ENCODE data around the gene MRPL49. TPM values are rescaled to one million over a fixed set of nuclear protein-coding genes. Genes with fewer than 3 reads are reported as not detected.
A peak's percentile ranks its signal among the peaks of the same experiment; 100 is the strongest.

The MRPL49 gene
- total and polyA plus RNA-seq, 2 of the 13 experiments (the other 11 are each of a cell fraction or from before 2014, with no cell fraction given): 39.2 to 53.3 TPM

DNA sequence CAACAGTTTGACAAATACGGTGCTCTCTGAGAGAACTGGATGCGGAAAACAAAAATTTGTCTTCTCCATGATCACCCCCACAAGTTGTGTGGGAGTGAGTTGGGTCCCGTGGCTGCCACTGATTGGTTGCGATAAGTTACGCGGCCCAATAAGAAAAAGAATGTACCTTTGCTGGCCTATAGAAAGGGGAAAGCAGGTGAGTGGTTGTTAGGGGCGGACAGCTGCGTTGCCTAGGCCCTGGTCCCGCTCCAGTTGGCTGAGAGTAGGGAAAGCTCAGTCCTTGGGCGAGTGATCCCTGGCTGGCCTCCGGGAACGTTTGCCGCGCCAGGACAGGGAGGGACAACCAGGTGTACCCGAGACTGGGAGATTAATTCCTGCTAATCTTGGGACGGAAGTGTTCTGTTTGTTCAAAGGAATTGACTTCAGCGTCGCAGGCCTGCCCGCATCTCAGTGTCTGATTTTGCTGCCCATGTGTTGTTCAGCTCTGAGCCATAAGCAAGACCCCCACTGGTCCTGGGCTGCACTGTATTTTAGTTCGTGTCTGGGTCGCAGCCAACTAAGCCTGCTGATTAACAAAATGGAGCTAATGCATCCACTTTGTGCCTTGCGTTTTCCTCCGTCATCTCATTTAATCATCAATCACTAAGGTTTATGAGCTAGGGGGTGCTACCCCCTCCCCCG is 13.0 kb downstream of the MRPL49 start (continued):
- TF ChIP-seq ZNF646 (CRISPR knock-in tag; IDR thresholded peaks at IDR 0.05) (no peak), HNF4A (CRISPR knock-in tag; IDR thresholded peaks at IDR 0.05) (0 out of 2 replicates have a peak, but pooled peaks have one; percentile 6), NCOA1 (CRISPR knock-in tag; IDR thresholded peaks at IDR 0.05) (no peak), AKAP8 (CRISPR knock-in tag; IDR thresholded peaks at IDR 0.05) (no peak; the same call in 1 of the 2 replicates), HMGA1 (CRISPR knock-in tag; conservative IDR thresholded peaks at IDR 0.05) (no peak), ZNF530 (CRISPR knock-in tag; IDR thresholded peaks at IDR 0.05; ENCODE audit: low read depth) (no peak), ZNF335 (CRISPR knock-in tag; IDR thresholded peaks at IDR 0.05) (no peak), CENPT (CRISPR knock-in tag; IDR thresholded peaks at IDR 0.05; ENCODE audit: low read depth) (no peak; the same call in 1 of the 2 replicates), ZNF629 (CRISPR knock-in tag; conservative IDR thresholded peaks at IDR 0.05) (no peak)
- TF ChIP-seq, protein P1, sequence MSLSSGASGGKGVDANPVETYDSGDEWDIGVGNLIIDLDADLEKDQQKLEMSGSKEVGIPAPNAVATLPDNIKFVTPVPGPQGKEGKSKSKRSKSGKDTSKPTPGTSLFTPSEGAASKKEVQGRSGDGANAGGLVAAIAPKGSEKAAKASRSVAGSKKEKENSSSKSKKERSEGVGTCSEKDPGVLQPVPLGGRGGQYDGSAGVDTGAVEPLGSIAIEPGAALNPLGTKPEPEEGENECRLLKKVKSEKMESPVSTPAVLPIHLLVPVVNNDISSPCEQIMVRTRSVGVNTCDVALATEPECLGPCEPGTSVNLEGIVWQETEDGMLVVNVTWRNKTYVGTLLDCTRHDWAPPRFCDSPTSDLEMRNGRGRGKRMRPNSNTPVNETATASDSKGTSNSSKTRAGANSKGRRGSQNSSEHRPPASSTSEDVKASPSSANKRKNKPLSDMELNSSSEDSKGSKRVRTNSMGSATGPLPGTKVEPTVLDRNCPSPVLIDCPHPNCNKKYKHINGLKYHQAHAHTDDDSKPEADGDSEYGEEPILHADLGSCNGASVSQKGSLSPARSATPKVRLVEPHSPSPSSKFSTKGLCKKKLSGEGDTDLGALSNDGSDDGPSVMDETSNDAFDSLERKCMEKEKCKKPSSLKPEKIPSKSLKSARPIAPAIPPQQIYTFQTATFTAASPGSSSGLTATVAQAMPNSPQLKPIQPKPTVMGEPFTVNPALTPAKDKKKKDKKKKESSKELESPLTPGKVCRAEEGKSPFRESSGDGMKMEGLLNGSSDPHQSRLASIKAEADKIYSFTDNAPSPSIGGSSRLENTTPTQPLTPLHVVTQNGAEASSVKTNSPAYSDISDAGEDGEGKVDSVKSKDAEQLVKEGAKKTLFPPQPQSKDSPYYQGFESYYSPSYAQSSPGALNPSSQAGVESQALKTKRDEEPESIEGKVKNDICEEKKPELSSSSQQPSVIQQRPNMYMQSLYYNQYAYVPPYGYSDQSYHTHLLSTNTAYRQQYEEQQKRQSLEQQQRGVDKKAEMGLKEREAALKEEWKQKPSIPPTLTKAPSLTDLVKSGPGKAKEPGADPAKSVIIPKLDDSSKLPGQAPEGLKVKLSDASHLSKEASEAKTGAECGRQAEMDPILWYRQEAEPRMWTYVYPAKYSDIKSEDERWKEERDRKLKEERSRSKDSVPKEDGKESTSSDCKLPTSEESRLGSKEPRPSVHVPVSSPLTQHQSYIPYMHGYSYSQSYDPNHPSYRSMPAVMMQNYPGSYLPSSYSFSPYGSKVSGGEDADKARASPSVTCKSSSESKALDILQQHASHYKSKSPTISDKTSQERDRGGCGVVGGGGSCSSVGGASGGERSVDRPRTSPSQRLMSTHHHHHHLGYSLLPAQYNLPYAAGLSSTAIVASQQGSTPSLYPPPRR (CRISPR knock-in tag; IDR thresholded peaks at IDR 0.05; ENCODE audit: borderline replicate concordance): no peak; the same call in 1 of the 2 replicates
- TF ChIP-seq, protein P2, sequence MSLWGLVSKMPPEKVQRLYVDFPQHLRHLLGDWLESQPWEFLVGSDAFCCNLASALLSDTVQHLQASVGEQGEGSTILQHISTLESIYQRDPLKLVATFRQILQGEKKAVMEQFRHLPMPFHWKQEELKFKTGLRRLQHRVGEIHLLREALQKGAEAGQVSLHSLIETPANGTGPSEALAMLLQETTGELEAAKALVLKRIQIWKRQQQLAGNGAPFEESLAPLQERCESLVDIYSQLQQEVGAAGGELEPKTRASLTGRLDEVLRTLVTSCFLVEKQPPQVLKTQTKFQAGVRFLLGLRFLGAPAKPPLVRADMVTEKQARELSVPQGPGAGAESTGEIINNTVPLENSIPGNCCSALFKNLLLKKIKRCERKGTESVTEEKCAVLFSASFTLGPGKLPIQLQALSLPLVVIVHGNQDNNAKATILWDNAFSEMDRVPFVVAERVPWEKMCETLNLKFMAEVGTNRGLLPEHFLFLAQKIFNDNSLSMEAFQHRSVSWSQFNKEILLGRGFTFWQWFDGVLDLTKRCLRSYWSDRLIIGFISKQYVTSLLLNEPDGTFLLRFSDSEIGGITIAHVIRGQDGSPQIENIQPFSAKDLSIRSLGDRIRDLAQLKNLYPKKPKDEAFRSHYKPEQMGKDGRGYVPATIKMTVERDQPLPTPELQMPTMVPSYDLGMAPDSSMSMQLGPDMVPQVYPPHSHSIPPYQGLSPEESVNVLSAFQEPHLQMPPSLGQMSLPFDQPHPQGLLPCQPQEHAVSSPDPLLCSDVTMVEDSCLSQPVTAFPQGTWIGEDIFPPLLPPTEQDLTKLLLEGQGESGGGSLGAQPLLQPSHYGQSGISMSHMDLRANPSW (CRISPR knock-in tag; IDR thresholded peaks at IDR 0.05; ENCODE audit: borderline replicate concordance): no peak; the same call in 1 of the 2 replicates
- TF ChIP-seq, protein P3, sequence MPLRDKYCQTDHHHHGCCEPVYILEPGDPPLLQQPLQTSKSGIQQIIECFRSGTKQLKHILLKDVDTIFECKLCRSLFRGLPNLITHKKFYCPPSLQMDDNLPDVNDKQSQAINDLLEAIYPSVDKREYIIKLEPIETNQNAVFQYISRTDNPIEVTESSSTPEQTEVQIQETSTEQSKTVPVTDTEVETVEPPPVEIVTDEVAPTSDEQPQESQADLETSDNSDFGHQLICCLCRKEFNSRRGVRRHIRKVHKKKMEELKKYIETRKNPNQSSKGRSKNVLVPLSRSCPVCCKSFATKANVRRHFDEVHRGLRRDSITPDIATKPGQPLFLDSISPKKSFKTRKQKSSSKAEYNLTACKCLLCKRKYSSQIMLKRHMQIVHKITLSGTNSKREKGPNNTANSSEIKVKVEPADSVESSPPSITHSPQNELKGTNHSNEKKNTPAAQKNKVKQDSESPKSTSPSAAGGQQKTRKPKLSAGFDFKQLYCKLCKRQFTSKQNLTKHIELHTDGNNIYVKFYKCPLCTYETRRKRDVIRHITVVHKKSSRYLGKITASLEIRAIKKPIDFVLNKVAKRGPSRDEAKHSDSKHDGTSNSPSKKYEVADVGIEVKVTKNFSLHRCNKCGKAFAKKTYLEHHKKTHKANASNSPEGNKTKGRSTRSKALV (CRISPR knock-in tag; IDR thresholded peaks at IDR 0.05): no peak

Measured in HepG2 (cell line).